IMR-90 (cell line): ENCODE results near the gene CCNJL. TPM values are rescaled to one million over a fixed set of nuclear protein-coding genes. Genes with fewer than 3 reads are reported as not detected.
A peak's percentile ranks its signal among the peaks of the same experiment; 100 is the strongest.

Experiments used
- ATAC-seq: fragments of 200-7000 bp; cut with Tn5 transposase; 2 replicates; pipeline ENCODE4 v1.9.1; 2020; ENCODE audit warnings: low read depth, mild to moderate bottlenecking, moderate library complexity
- BruUV-seq: library from RNA; stranded (reverse); fragments of 400-500 nt; replicated peaks from 2 replicates; lab custom pipeline; 2021; lab: Mats Ljungman, UMichigan
- CTCF ChIA-PET: fragments of 300-600 bp; formaldehyde crosslinking; extraction: SDS; loops from one replicate; lab custom pipeline; 2021; ENCODE audit warnings: antibody characterized with exemption; lab: Yijun Ruan, JAX
- POLR2A ChIA-PET: fragments of 300-600 bp; sonication (Branson Sonifier 250); formaldehyde crosslinking; loops from one replicate; lab custom pipeline; 2022; ENCODE audit warnings: antibody characterized with exemption; ENCODE audit not compliant: unreplicated experiment; lab: Charles Lee
- DNase-seq: peaks from one replicate; pipeline ENCODE4 v3.0.0; 2013
- H2AFZ ChIP-seq: replicated peaks from 2 replicates; pipeline ENCODE3; 2013; ENCODE audit warnings: low read length, mild to moderate bottlenecking; ENCODE audit not compliant: poor library complexity
- H2AK5ac ChIP-seq: 2 replicates; pipeline ENCODE4 v1.6.1; 2013; ENCODE audit warnings: low read depth, low read length, inconsistent platforms
- H2AK9ac ChIP-seq: replicated peaks from 2 replicates; pipeline ENCODE3; 2013; ENCODE audit warnings: mild to moderate bottlenecking, low read depth, low read length, moderate library complexity; ENCODE audit not compliant: poor library complexity
- H2BK120ac ChIP-seq: 2 replicates; pipeline ENCODE4 v1.6.1; 2013; ENCODE audit warnings: low read depth, low read length, inconsistent platforms
- H2BK15ac ChIP-seq: 3 replicates; pipeline ENCODE4 v1.6.1; 2013; ENCODE audit warnings: low read depth, low read length, inconsistent platforms
- H2BK20ac ChIP-seq: 2 replicates; pipeline ENCODE4 v1.6.1; 2013; ENCODE audit warnings: low read depth, mild to moderate bottlenecking, inconsistent platforms, low read length, moderate library complexity
- H2BK5ac ChIP-seq: 2 replicates; pipeline ENCODE4 v1.6.1; 2013; ENCODE audit warnings: mild to moderate bottlenecking, low read depth, low read length, inconsistent platforms; ENCODE audit not compliant: poor library complexity, severe bottlenecking
- H3K14ac ChIP-seq: replicated peaks from 2 replicates; pipeline ENCODE4 v1.6.1; 2013; ENCODE audit warnings: low read depth, low read length, inconsistent platforms
- H3K18ac ChIP-seq: 2 replicates; pipeline ENCODE4 v1.6.1; 2013; ENCODE audit warnings: low read depth, low read length, control low read depth
- H3K23ac ChIP-seq: 2 replicates; pipeline ENCODE4 v1.6.1; 2013; ENCODE audit warnings: low read depth, low read length, inconsistent platforms
- H3K27ac ChIP-seq: 2 replicates; pipeline ENCODE4 v1.5.1; 2013; ENCODE audit warnings: mild to moderate bottlenecking, control low read depth, low read length; ENCODE audit not compliant: insufficient read depth
- H3K27me3 ChIP-seq: 2 replicates; pipeline ENCODE4 v1.6.1; 2013; ENCODE audit warnings: low read length; ENCODE audit not compliant: control insufficient read depth, insufficient read depth
- H3K36me3 ChIP-seq: 2 replicates; pipeline ENCODE4 v1.6.1; 2013; ENCODE audit warnings: low read length, mixed read lengths; ENCODE audit not compliant: control insufficient read depth, insufficient read depth
- H3K4ac ChIP-seq: 2 replicates; pipeline ENCODE4 v1.6.1; 2013; ENCODE audit warnings: low read depth, low read length, inconsistent platforms
- H3K4me1 ChIP-seq: 2 replicates; pipeline ENCODE4 v1.6.1; 2013; ENCODE audit warnings: low read length, mixed read lengths; ENCODE audit not compliant: control insufficient read depth, insufficient read depth
- H3K4me2 ChIP-seq: 2 replicates; pipeline ENCODE4 v1.6.1; 2013; ENCODE audit warnings: low read depth, mild to moderate bottlenecking, control low read depth, low read length, moderate library complexity
- H3K4me3 ChIP-seq: 2 replicates; pipeline ENCODE4 v1.5.1; 2013; ENCODE audit warnings: low read depth, mild to moderate bottlenecking, control low read depth, low read length, moderate library complexity; ENCODE audit not compliant: insufficient read depth
- H3K56ac ChIP-seq: 2 replicates; pipeline ENCODE4 v1.6.1; 2013; ENCODE audit warnings: low read length, inconsistent platforms; ENCODE audit not compliant: insufficient read depth; ENCODE audit errors: extremely low read depth
- H3K79me1 ChIP-seq, 2 experiments: 2 replicates each; pipeline ENCODE4 v1.6.1; 2013; ENCODE audit warnings: low read length in 2 of 2, inconsistent platforms in 1 of 2, low read depth in 1 of 2
- H3K9ac ChIP-seq: 2 replicates; pipeline ENCODE4 v1.6.1; 2013; ENCODE audit warnings: low read depth, low read length, control low read depth
- H3K9me1 ChIP-seq: 2 replicates; pipeline ENCODE4 v1.6.1; 2013; ENCODE audit warnings: low read length, inconsistent platforms; ENCODE audit not compliant: insufficient read depth
- H3K9me3 ChIP-seq: 2 replicates; pipeline ENCODE4 v1.6.1; 2013; ENCODE audit warnings: low read length; ENCODE audit not compliant: control insufficient read depth, insufficient read depth
- H4K20me1 ChIP-seq: 2 replicates; pipeline ENCODE4 v1.6.1; 2013; ENCODE audit warnings: low read length, inconsistent platforms; ENCODE audit not compliant: insufficient read depth
- H4K5ac ChIP-seq: 2 replicates; pipeline ENCODE4 v1.6.1; 2013; ENCODE audit warnings: mild to moderate bottlenecking, low read depth, low read length, control low read depth
- H4K8ac ChIP-seq, 2 experiments: 2 replicates each; pipeline ENCODE4 v1.6.1; 2013; ENCODE audit warnings: low read depth in 2 of 2, low read length in 2 of 2, control low read depth in 1 of 2, inconsistent platforms in 1 of 2
- H4K91ac ChIP-seq: 2 replicates; pipeline ENCODE4 v1.6.1; 2013; ENCODE audit warnings: low read depth, low read length, inconsistent platforms; ENCODE audit not compliant: insufficient read depth
- CEBPB ChIP-seq: IDR thresholded peaks from 2 replicates; pipeline ENCODE4 v1.6.1; 2012; ENCODE audit warnings: low read depth, low read length, improper control_type of control experiment
- CTCF ChIP-seq: conservative IDR thresholded peaks from 2 replicates; pipeline ENCODE4 v1.5.1; 2012; ENCODE audit warnings: mild to moderate bottlenecking, low read depth, low read length, improper control_type of control experiment
- MAFK ChIP-seq: IDR thresholded peaks from 2 replicates; pipeline ENCODE4 v1.6.1; 2012; ENCODE audit warnings: low read depth, low read length, improper control_type of control experiment
- MAZ ChIP-seq: IDR thresholded peaks from 2 replicates; pipeline ENCODE4 v1.6.1; 2012; ENCODE audit warnings: low read depth, mild to moderate bottlenecking, low read length, improper control_type of control experiment, moderate library complexity, borderline replicate concordance
- MXI1 ChIP-seq: IDR thresholded peaks from 2 replicates; pipeline ENCODE4 v1.6.1; 2012; ENCODE audit warnings: low read depth, mild to moderate bottlenecking, low read length, moderate library complexity, borderline replicate concordance
- RAD21 ChIP-seq: IDR thresholded peaks from 2 replicates; pipeline ENCODE4 v1.6.1; 2012; ENCODE audit warnings: low read length, improper control_type of control experiment
- RCOR1 ChIP-seq: IDR thresholded peaks from 2 replicates; pipeline ENCODE4 v1.6.1; 2012; ENCODE audit warnings: mild to moderate bottlenecking, low read length, improper control_type of control experiment; ENCODE audit not compliant: insufficient replicate concordance
- RFX5 ChIP-seq: IDR thresholded peaks from 2 replicates; pipeline ENCODE4 v1.8.0; 2012; ENCODE audit warnings: low read depth, mild to moderate bottlenecking, low read length, moderate library complexity
- SMC3 ChIP-seq: fragments of 150-350 bp; IDR thresholded peaks from 2 replicates; pipeline ENCODE4 v1.6.1; 2016; ENCODE audit warnings: low read depth, mild to moderate bottlenecking, antibody characterized with exemption, low read length, moderate library complexity
- USF2 ChIP-seq: fragments of 150-350 bp; IDR thresholded peaks from 2 replicates; pipeline ENCODE4 v1.6.1; 2017; ENCODE audit warnings: mild to moderate bottlenecking, antibody characterized with exemption, low read length, low read depth
- WGBS, 2 experiments: methylation state at CpG; one replicate each; pipeline versions ENCODE4 v1.1.5 to v1.1.7; 2013; ENCODE audit warnings: missing lambda C conversion rate in 2 of 2; ENCODE audit not compliant: insufficient read length in 1 of 2; ENCODE audit errors: extremely low coverage in 2 of 2; 5-methylcytosine and 5-hydroxymethylcytosine counted together
- dilution Hi-C: fragments of 300-500 bp; cut with HindIII; formaldehyde crosslinking; loops from one replicate; pipeline ENCODE4 v1.14.3; 2018; ENCODE audit warnings: low sequenced_read_pairs; ENCODE audit not compliant: unreplicated experiment
- in situ Hi-C: fragments of 300-500 bp; cut with MboI; formaldehyde crosslinking; loops from 3 replicates; pipeline ENCODE4 v1.14.3; 2019; ENCODE audit warnings: low sequenced_read_pairs, inconsistent platforms, mixed read lengths
- intact Hi-C: fragments of 100-400 bp; cut with micrococcal nuclease; formaldehyde crosslinking; loops from 2 replicates; pipeline ENCODE4 v1.10.0; 2022
- polyA plus RNA-seq, 3 experiments: library from polyadenylated mRNA; depleted of rRNA; stranded (reverse); fragments of >200 nt; gene quantifications; 2 replicates each; pipeline ENCODE4 v1.2.3, GENCODE V29; 2012; ENCODE audit warnings: low replicate concordance in 1 of 3
- total RNA-seq: library from RNA; depleted of rRNA; stranded (reverse); fragments of >200 nt; gene quantifications from 2 replicates; pipeline ENCODE4 v1.2.3, GENCODE V29; 2012
- TF ChIP-seq, protein P1 (sequence below): fragments of 150-350 bp; IDR thresholded peaks from 2 replicates; pipeline ENCODE4 v1.6.1; 2016; ENCODE audit warnings: low read depth, mild to moderate bottlenecking, low read length, moderate library complexity, borderline replicate concordance

CCNJL gene
- total and polyA plus RNA-seq, 2 of the 4 experiments (the other 2 are of a cell fraction), result 2.0 to 3.8 TPM

- DNase-seq, result no peak
- Histone ChIP-seq H4K20me1 (no peaks in the 10 kb centered on the region), H2BK120ac (no peak overlapping the region), H3K14ac (no peak overlapping the region), H2AK9ac (no peak overlapping the region), H2BK20ac (no peak overlapping the region), H2AFZ (peak overlapping the region; percentile 34), H3K9me3 (no peaks in the 10 kb centered on the region), H3K9me1 (peaks cover 10% of the 10 kb centered on the region), H3K27me3 (no peaks in the 10 kb centered on the region), H4K8ac (no peak overlapping the region), H2BK15ac (no peak overlapping the region), H3K18ac (no peak overlapping the region), H3K23ac (no peak overlapping the region), H3K27ac (no peak overlapping the region), H4K5ac (no peak overlapping the region), H3K79me1 (peaks cover 0 to 11% of the 10 kb centered on the region in 2 experiments; a peak in 1 of 4 replicates), H3K4me1 (peaks cover 15% of the 10 kb centered on the region), H3K56ac (no peak overlapping the region), H4K91ac (no peak overlapping the region), H3K4me3 (no peak overlapping the region), H3K36me3 (peaks cover 2% of the 10 kb centered on the region; the same call in 1 of the 2 replicates), H3K4ac (no peak overlapping the region), H2AK5ac (no peak overlapping the region), H2BK5ac (no peak overlapping the region), H3K9ac (no peak overlapping the region), H3K4me2 (no peak overlapping the region)
- WGBS, 2 experiments, result no CpG with 5 or more reads among the region's 6 CpGs
- dilution Hi-C loops, result no loop called here
- intact Hi-C loops, result no loop called here
- in situ Hi-C loops, result no loop called here
- TF ChIP-seq RFX5, result no peak
- TF ChIP-seq, protein P1, sequence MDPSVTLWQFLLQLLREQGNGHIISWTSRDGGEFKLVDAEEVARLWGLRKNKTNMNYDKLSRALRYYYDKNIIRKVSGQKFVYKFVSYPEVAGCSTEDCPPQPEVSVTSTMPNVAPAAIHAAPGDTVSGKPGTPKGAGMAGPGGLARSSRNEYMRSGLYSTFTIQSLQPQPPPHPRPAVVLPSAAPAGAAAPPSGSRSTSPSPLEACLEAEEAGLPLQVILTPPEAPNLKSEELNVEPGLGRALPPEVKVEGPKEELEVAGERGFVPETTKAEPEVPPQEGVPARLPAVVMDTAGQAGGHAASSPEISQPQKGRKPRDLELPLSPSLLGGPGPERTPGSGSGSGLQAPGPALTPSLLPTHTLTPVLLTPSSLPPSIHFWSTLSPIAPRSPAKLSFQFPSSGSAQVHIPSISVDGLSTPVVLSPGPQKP, result no peak
- TF ChIP-seq CEBPB, result no peak
- no peak for TF ChIP-seq CTCF
- TF ChIP-seq SMC3, result no peak
- no peak for TF ChIP-seq USF2
- no peak for TF ChIP-seq MAFK
- TF ChIP-seq MXI1, result no peak
- TF ChIP-seq RAD21, result no peak
- TF ChIP-seq RCOR1, result no peak
- no peak for TF ChIP-seq MAZ
- ChIA-PET CTCF (no interaction called here), POLR2A (no interaction called here)
- BruUV-seq, result no TSS peak
- no peak for ATAC-seq
Measured at GRCh38 chr5:160271836-160272235, 40.5 kb downstream of the CCNJL start.
